Thyroid gland (tissue), 4 donors: ENCODE measurements around the gene SCN5A. TPM values are rescaled to one million over a fixed set of nuclear protein-coding genes. Genes with fewer than 3 reads are reported as not detected.

ENCODE experiments used
- DNase-seq, 2 donors: peaks; one replicate each; pipeline ENCODE4 v3.0.0-alpha.2; 2019
- H3K27ac ChIP-seq, 3 donors: fragments of 200-600 bp; sonication (generic); 1 replicate in 2 of 3; 2 replicates in 1 of 3; pipeline ENCODE4 v1.5.1; 2016 to 2019; ENCODE audit warnings: mild to moderate bottlenecking in 1 of 3, moderate library complexity in 1 of 3
- H3K27me3 ChIP-seq: fragments of 200-600 bp; sonication (generic); one replicate; pipeline ENCODE4 v1.5.1; 2019
- H3K36me3 ChIP-seq, 2 donors: fragments of 200-600 bp; sonication (generic); one replicate each; pipeline ENCODE4 v1.5.1; 2016 to 2019
- H3K4me1 ChIP-seq, 2 donors: fragments of 200-600 bp; sonication (generic); one replicate each; pipeline ENCODE4 v1.5.1; 2017 to 2019
- H3K4me3 ChIP-seq, 3 donors: fragments of 200-600 bp; sonication (generic); replicated peaks in 1 of 3; 1 replicate in 2 of 3; 2 replicates in 1 of 3; pipeline ENCODE4 v1.5.1; 2016; ENCODE audit warnings: mild to moderate bottlenecking in 1 of 3
- H3K9me3 ChIP-seq: fragments of 200-600 bp; sonication (generic); one replicate; pipeline ENCODE4 v1.5.1; 2017
- CTCF ChIP-seq, 6 experiments: fragments of 200-600 bp in 3 of 6; fragments of 450-650 bp in 3 of 6; sonication (generic) in 3 of 6; IDR thresholded peaks; one replicate each; pipeline ENCODE4 v1.5.1; 2016 to 2019; ENCODE audit warnings: antibody characterized with exemption in 6 of 6, mild to moderate bottlenecking in 2 of 6, inconsistent platforms in 1 of 6, moderate library complexity in 1 of 6
- POLR2A ChIP-seq, 2 donors: fragments of 450-650 bp; IDR thresholded peaks; one replicate each; pipeline ENCODE4 v1.6.1; 2017; ENCODE audit warnings: antibody characterized with exemption in 2 of 2, mild to moderate bottlenecking in 2 of 2, moderate library complexity in 1 of 2
- WGBS, 2 donors: methylation state at CpG; one replicate each; pipeline ENCODE4 v1.1.5; 2017; 5-methylcytosine and 5-hydroxymethylcytosine counted together
- intact Hi-C: fragments of 100-400 bp; cut with DNase I; formaldehyde crosslinking; loops from one replicate; pipeline ENCODE4 v1.15.1; 2023
- total RNA-seq, 4 donors: library from RNA; depleted of rRNA; stranded (reverse); fragments of >200 nt; gene quantifications; one replicate each; pipeline ENCODE4 v1.2.3, GENCODE V29; 2016

Gene SCN5A
- total RNA-seq, 4 donors from 2014 or later = 0.13 to 1.9 (median 1.1) TPM

DNA sequence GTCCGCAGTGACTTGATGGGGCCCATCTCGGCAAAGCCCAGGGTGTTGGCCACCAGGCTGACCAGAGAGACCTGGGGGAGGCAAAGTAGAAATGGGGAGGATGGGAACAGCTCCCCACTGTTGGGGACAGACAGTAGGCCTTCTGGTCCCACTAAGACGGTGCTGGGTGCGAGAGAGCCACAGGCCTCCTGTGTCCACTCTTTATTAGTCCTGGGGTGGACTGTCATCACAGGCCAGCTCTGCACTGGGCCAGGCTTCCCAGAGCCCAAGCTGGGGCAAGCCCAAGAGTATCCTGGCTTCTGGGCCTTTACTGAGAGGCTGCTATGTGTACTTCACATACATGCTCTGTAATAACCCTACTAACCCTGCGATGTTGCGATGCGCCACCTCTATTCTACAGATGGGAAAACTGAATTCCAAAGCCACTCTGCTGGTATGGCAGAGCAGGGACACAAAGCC, 87.0 kb downstream of the SCN5A start:
- 97 to 100% methylated on average over 6 to 7 of the region's 7 CpGs for WGBS, 2 donors
- intact Hi-C loops = no loop called here
- Histone ChIP-seq H3K9me3 (no peaks in the 10 kb centered on the region), H3K27me3 (no peaks in the 10 kb centered on the region), H3K4me3 (no peak overlapping the region), H3K27ac (no peak overlapping the region), H3K4me1 (no peaks in the 10 kb centered on the region), H3K36me3 (no peaks in the 10 kb centered on the region)
- TF ChIP-seq CTCF (IDR thresholded peaks at IDR 0.05) = no peak
- no peak for TF ChIP-seq POLR2A (IDR thresholded peaks at IDR 0.05)
- no peak for DNase-seq

- no peak for DNase-seq
Observed at GRCh38 chr3:38561746-38562466, 87.6 kb downstream of the SCN5A start.

GRCh38 chr3:38560996-38561717, 88.3 kb downstream of the SCN5A start:
- intact Hi-C loops = no loop called here
- whole genome bisulfite sequencing, 2 donors = 95 to 96% methylated on average over 7 of the region's 7 CpGs
- no peak overlapping the region for H3K27ac ChIP-seq

More at GRCh38 chr3:38561746-38562466, 87.6 kb downstream of the SCN5A start:
- whole genome bisulfite sequencing, 2 donors = 69 to 83% methylated on average over 2 to 7 of the region's 10 CpGs
- TF ChIP-seq CTCF (IDR thresholded peaks at IDR 0.05) = no peak
- TF ChIP-seq POLR2A (IDR thresholded peaks at IDR 0.05) = no peak
- Histone ChIP-seq H3K27me3 (no peaks in the 10 kb centered on the region), H3K4me3 (no peak overlapping the region), H3K4me1 (no peaks in the 10 kb centered on the region), H3K9me3 (no peaks in the 10 kb centered on the region), H3K36me3 (no peaks in the 10 kb centered on the region), H3K27ac (no peak overlapping the region)
- intact Hi-C loops = no loop called here

GRCh38 chr3:38560284-38560683, 89.2 kb downstream of the SCN5A start:
- intact Hi-C loops = no loop called here
- H3K9me3 ChIP-seq = no peaks in the 10 kb centered on the region
- 97 to 100% methylated on average over 6 of the region's 6 CpGs for WGBS, 2 donors
- H3K4me3 ChIP-seq = no peak overlapping the region
- no peaks in the 10 kb centered on the region for H3K27me3 ChIP-seq
- TF ChIP-seq CTCF (IDR thresholded peaks at IDR 0.05) (no peak), POLR2A (IDR thresholded peaks at IDR 0.05) (no peak)
- H3K27ac ChIP-seq = no peak overlapping the region
- no peaks in the 10 kb centered on the region for H3K4me1 ChIP-seq
- no peak for DNase-seq
- H3K36me3 ChIP-seq = no peaks in the 10 kb centered on the region

More at GRCh38 chr3:38560996-38561717, 88.3 kb downstream of the SCN5A start:
- H3K36me3 ChIP-seq = no peaks in the 10 kb centered on the region
- no peaks in the 10 kb centered on the region for H3K9me3 ChIP-seq
- DNase-seq = no peak
- H3K27me3 ChIP-seq = no peaks in the 10 kb centered on the region
- TF ChIP-seq POLR2A (IDR thresholded peaks at IDR 0.05) (no peak), CTCF (IDR thresholded peaks at IDR 0.05) (no peak)
- no peak overlapping the region for H3K4me3 ChIP-seq
- H3K4me1 ChIP-seq = no peaks in the 10 kb centered on the region

GRCh38 chr3:38558864-38559263, 90.6 kb downstream of the SCN5A start:
- intact Hi-C loops = no loop called here
- no peaks in the 10 kb centered on the region for H3K4me1 ChIP-seq
- H3K9me3 ChIP-seq = no peaks in the 10 kb centered on the region
- H3K27ac ChIP-seq = no peak overlapping the region
- H3K36me3 ChIP-seq = no peaks in the 10 kb centered on the region
- WGBS, 2 donors = 69 to 81% methylated on average over 1 of the region's 1 CpG
- H3K4me3 ChIP-seq = no peak overlapping the region
- H3K27me3 ChIP-seq = no peaks in the 10 kb centered on the region
- TF ChIP-seq CTCF (IDR thresholded peaks at IDR 0.05) (no peak), POLR2A (IDR thresholded peaks at IDR 0.05) (no peak)
- no peak for DNase-seq
